ENCODE results near the gene PSMC6.

- TF ChIP-seq CTCF (IDR thresholded peaks at IDR 0.05) = no peak
- TF ChIP-seq POLR2A (IDR thresholded peaks at IDR 0.05) = no peak
Observed at GRCh38 chr14:52686176-52686575, 20.8 kb upstream of the PSMC6 start.

All from gastroesophageal sphincter (tissue), 3 donors.